Hepatocyte (in vitro differentiated cells): ENCODE measurements around the gene TMEM238.

ENCODE experiments used
- EZH2 ChIP-seq: fragments of 200-600 bp; sonication (generic); IDR thresholded peaks from 2 replicates; pipeline ENCODE4 v1.6.1; 2016; ENCODE audit warnings: antibody characterized with exemption, mild to moderate bottlenecking, borderline replicate concordance
- EZH2phosphoT487 ChIP-seq: fragments of 200-600 bp; sonication (generic); IDR thresholded peaks from one replicate; pipeline ENCODE4 v1.6.1; 2018; ENCODE audit warnings: antibody characterized with exemption, mild to moderate bottlenecking, low read depth, moderate library complexity; ENCODE audit not compliant: unreplicated experiment, severe bottlenecking
- TF ChIP-seq, protein P1 (sequence below): fragments of 200-600 bp; sonication (generic); IDR thresholded peaks from 2 replicates; pipeline ENCODE4 v1.5.1; 2016; ENCODE audit warnings: antibody characterized with exemption, mild to moderate bottlenecking; ENCODE audit not compliant: poor library complexity

DNA sequence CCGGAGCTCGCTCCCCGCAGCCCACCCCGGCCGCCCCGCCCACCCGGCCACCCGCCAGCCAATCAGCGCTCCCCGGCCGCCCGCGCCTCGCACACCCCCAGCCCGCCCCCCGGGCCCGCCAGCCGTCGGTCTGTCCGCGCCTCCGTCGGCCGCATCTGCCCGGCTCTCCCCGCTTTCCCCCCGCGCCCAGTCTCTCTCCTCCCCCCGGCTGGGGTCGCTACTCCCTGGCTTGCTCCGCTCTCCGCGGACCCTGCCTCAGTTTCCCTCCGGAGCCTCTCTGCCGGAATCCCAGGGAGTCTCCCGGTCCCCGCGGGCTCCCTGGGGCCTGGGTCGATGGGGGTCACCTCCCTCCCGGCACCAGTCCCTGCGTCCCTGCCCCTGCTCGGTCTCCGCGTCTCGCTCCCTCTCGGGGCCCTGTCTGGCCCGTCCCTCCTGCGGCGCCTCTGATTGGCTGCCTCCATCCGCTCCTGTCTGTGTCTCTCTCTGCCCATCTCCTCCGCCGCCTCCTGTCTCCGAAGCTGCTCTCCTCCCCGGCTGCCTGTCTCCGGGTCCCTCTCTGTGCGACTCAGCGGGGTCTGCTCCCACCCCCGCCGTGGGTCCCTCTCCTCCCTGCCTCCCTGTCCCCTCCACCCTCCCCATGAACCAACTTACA is 14.3 kb downstream of the TMEM238 start:
- TF ChIP-seq, protein P1, sequence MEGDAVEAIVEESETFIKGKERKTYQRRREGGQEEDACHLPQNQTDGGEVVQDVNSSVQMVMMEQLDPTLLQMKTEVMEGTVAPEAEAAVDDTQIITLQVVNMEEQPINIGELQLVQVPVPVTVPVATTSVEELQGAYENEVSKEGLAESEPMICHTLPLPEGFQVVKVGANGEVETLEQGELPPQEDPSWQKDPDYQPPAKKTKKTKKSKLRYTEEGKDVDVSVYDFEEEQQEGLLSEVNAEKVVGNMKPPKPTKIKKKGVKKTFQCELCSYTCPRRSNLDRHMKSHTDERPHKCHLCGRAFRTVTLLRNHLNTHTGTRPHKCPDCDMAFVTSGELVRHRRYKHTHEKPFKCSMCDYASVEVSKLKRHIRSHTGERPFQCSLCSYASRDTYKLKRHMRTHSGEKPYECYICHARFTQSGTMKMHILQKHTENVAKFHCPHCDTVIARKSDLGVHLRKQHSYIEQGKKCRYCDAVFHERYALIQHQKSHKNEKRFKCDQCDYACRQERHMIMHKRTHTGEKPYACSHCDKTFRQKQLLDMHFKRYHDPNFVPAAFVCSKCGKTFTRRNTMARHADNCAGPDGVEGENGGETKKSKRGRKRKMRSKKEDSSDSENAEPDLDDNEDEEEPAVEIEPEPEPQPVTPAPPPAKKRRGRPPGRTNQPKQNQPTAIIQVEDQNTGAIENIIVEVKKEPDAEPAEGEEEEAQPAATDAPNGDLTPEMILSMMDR = no peak
- TF ChIP-seq EZH2 = no peak
- TF ChIP-seq EZH2phosphoT487 = no peak
